OCI-LY7 (cell line): ENCODE measurements around the gene TNFRSF12A. TPM values are rescaled to one million over a fixed set of nuclear protein-coding genes. Genes with fewer than 3 reads are reported as not detected.
"Not testable (repeated sequence)": the region's sequence is repeated elsewhere in the genome, so short reads cannot be mapped to it uniquely, and the experiment has no call there.

Experiments used
- BruUV-seq: library from RNA; stranded (reverse); fragments of 400-500 nt; replicated peaks from 2 replicates; lab custom pipeline; 2021; lab: Mats Ljungman, UMichigan
- CTCF ChIA-PET: fragments of 300-600 bp; sonication (Branson Sonifier 250); formaldehyde crosslinking; loops from one replicate; lab custom pipeline; 2022; ENCODE audit warnings: antibody characterized with exemption; ENCODE audit not compliant: unreplicated experiment; lab: Charles Lee
- POLR2A ChIA-PET: fragments of 300-600 bp; sonication (Branson Sonifier 250); formaldehyde crosslinking; loops from one replicate; lab custom pipeline; 2022; ENCODE audit warnings: antibody characterized with exemption; lab: Charles Lee
- DNase-seq: peaks from one replicate; pipeline ENCODE4 v3.0.0-alpha.2; 2015; ENCODE audit warnings: low spot score
- H2AFZ ChIP-seq: fragments of 200-600 bp; sonication (generic), shearing (Covaris generic); 2 replicates; pipeline ENCODE4 v1.6.1; 2014; ENCODE audit warnings: mild to moderate bottlenecking, antibody characterized with exemption, low read length, moderate library complexity
- H3K27ac ChIP-seq: fragments of 200-600 bp; sonication (generic); 2 replicates; pipeline ENCODE4 v1.5.1; 2014; ENCODE audit warnings: mixed run types, low read depth, mild to moderate bottlenecking, moderate library complexity, low read length, inconsistent platforms; ENCODE audit not compliant: poor library complexity, severe bottlenecking
- H3K36me3 ChIP-seq: fragments of 200-600 bp; sonication (generic); 2 replicates; pipeline ENCODE4 v1.6.1; 2014; ENCODE audit warnings: mild to moderate bottlenecking, antibody characterized with exemption, low read length, moderate library complexity, mixed read lengths; ENCODE audit not compliant: insufficient read depth
- H3K4me1 ChIP-seq: fragments of 200-600 bp; sonication (generic); 2 replicates; pipeline ENCODE4 v1.5.1; 2014; ENCODE audit warnings: mild to moderate bottlenecking, low read length; ENCODE audit not compliant: insufficient read depth, poor library complexity, severe bottlenecking
- H3K4me2 ChIP-seq: fragments of 200-600 bp; sonication (generic); 2 replicates; pipeline ENCODE4 v1.6.1; 2014; ENCODE audit warnings: mild to moderate bottlenecking, low read length
- H3K4me3 ChIP-seq: fragments of 200-600 bp; sonication (generic); 2 replicates; pipeline ENCODE4 v1.5.1; 2014; ENCODE audit warnings: mild to moderate bottlenecking, low read depth, low read length; ENCODE audit not compliant: poor library complexity, severe bottlenecking
- H3K79me2 ChIP-seq: fragments of 200-600 bp; sonication (generic); 2 replicates; pipeline ENCODE4 v1.6.1; 2016; ENCODE audit warnings: low read depth, mild to moderate bottlenecking, low read length, moderate library complexity, mixed read lengths; ENCODE audit not compliant: insufficient read depth
- H3K9me2 ChIP-seq: fragments of 200-600 bp; sonication (generic); 2 replicates; pipeline ENCODE4 v1.6.1; 2016; ENCODE audit warnings: mild to moderate bottlenecking, low read length, mixed read lengths; ENCODE audit not compliant: insufficient read depth
- H3K9me3 ChIP-seq: fragments of 200-600 bp; sonication (generic); 2 replicates; pipeline ENCODE4 v1.6.1; 2014; ENCODE audit warnings: mild to moderate bottlenecking, mixed run types, low read length, mixed read lengths
- H4K20me1 ChIP-seq: fragments of 200-600 bp; sonication (generic); 2 replicates; pipeline ENCODE4 v1.6.1; 2014; ENCODE audit warnings: mild to moderate bottlenecking, antibody characterized with exemption, low read length, moderate library complexity, mixed read lengths; ENCODE audit not compliant: insufficient read depth
- EZH2phosphoT487 ChIP-seq: fragments of 200-600 bp; sonication (generic); IDR thresholded peaks from 2 replicates; pipeline ENCODE4 v1.6.1; 2018; ENCODE audit warnings: low read depth, borderline replicate concordance, mild to moderate bottlenecking, mixed run types, antibody characterized with exemption, low read length, moderate library complexity, mixed read lengths
- intact Hi-C: fragments of 100-400 bp; cut with micrococcal nuclease; formaldehyde crosslinking; loops from one replicate; pipeline ENCODE4 v1.10.0; 2022; ENCODE audit not compliant: unreplicated experiment
- total RNA-seq, 2 experiments: library from RNA; depleted of rRNA in 1 of 2; stranded (reverse); fragments of >200 nt in 1 of 2; shearing (Covaris generic) in 1 of 2; gene quantifications; 2 replicates each; pipeline ENCODE4 v1.2.3, GENCODE V29; 2014 to 2022
- TF ChIP-seq, protein P1 (sequence below): fragments of 200-600 bp; sonication (generic); conservative IDR thresholded peaks from 2 replicates; pipeline ENCODE4 v1.5.1; 2014; ENCODE audit warnings: mild to moderate bottlenecking, antibody characterized with exemption, low read length, moderate library complexity, mixed read lengths

TNFRSF12A gene
- total RNA-seq, 2 experiments from 2014 or later, result 1.9 to 4.9 TPM

DNA sequence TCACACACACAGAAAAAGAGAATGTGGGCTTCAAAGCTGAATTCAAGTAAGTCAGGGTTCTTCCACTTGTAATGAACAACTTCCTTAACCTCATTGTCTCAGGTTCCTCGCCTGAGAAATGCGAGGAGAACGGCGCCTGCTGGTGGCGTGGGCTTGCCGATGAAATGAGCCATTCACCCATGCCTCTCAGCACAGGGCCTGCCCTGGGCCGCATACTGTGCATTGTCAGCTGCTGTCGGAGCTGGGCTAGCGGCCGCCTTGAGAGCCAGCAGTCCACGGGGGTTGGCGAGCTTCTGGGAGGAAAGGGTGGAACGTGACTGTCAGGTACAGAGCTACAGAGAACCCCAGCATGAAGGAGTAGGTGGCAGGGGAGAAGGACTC is 33.2 kb downstream of the TNFRSF12A start:
- intact Hi-C loops, H4K20me1 ChIP-seq, H3K4me2 ChIP-seq, H3K36me3 ChIP-seq, DNase-seq, BruUV-seq, H3K9me3 ChIP-seq, POLR2A ChIA-PET, H3K9me2 ChIP-seq, H3K79me2 ChIP-seq, H2AFZ ChIP-seq, H3K4me3 ChIP-seq, CTCF ChIA-PET, H3K27ac ChIP-seq: not testable (repeated sequence)
- TF ChIP-seq, protein P1, sequence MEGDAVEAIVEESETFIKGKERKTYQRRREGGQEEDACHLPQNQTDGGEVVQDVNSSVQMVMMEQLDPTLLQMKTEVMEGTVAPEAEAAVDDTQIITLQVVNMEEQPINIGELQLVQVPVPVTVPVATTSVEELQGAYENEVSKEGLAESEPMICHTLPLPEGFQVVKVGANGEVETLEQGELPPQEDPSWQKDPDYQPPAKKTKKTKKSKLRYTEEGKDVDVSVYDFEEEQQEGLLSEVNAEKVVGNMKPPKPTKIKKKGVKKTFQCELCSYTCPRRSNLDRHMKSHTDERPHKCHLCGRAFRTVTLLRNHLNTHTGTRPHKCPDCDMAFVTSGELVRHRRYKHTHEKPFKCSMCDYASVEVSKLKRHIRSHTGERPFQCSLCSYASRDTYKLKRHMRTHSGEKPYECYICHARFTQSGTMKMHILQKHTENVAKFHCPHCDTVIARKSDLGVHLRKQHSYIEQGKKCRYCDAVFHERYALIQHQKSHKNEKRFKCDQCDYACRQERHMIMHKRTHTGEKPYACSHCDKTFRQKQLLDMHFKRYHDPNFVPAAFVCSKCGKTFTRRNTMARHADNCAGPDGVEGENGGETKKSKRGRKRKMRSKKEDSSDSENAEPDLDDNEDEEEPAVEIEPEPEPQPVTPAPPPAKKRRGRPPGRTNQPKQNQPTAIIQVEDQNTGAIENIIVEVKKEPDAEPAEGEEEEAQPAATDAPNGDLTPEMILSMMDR, result 0 out of 2 replicates have a peak, but pooled peaks have one; percentile 23
- peaks cover 39% of the 10 kb centered on the region for H3K4me1 ChIP-seq

DNA sequence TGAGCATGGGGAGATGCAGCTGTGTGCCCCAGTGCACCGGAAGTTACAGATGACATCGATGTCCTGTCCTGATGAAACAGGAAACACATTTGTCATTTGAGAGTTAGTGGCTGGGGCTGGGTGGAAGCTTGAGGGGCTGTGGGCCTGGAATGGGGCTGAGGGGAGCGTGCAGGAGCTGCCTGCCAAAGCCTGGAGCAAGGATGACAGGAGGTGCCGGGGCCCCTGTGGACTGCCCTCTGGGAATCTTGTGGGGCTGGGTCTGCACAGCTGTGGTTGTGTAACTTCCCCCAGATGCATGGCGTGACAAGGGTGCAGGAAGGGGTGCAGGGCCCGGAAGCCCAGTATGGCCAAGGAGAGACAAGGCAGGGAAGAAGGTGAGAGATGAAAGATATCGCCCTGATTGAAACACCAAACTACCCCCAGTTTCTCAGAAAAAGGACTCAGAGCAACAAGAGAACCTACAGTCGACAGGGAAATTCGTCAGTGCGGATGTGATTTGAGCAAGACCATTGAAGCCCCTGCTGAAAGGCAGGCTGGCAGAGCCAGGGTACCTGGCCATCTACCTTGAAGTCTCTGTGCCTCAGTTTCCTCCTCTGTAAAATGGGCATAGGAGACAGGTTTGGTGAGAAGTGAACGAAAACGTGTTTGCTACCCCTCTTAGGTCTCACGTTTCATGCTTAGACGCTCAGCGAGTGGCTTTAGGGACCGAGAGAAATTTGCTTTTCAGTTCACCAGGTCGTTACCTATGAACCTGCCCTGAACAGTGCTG is 35.0 kb downstream of the TNFRSF12A start:
- no peaks in the 10 kb centered on the region for H3K36me3 ChIP-seq
- H2AFZ ChIP-seq, result 0 out of 2 replicates have a peak overlapping the region, but pooled peaks have one; percentile 10
- CTCF ChIA-PET, result no interaction called here
- peak overlapping the region; percentile 64 for H3K4me2 ChIP-seq
- peaks cover 45% of the 10 kb centered on the region for H3K4me1 ChIP-seq
- no peaks in the 10 kb centered on the region for H4K20me1 ChIP-seq
- H3K27ac ChIP-seq, result peak overlapping the region; percentile 50
- intact Hi-C loops, result no loop called here
- TF ChIP-seq, protein P1, result no peak
- no peak for TF ChIP-seq EZH2phosphoT487
- no peaks in the 10 kb centered on the region for H3K9me3 ChIP-seq
- no TSS peak for BruUV-seq
- peak; percentile 72 for DNase-seq
- POLR2A ChIA-PET, result interaction anchor here (1.0 kb wide), 1 partner anchor 26 kb away, joined by 4 read pairs; no protein-coding TSS in a partner anchor
- peak overlapping the region; percentile 15 for H3K4me3 ChIP-seq
- no peaks in the 10 kb centered on the region for H3K79me2 ChIP-seq
- no peaks in the 10 kb centered on the region for H3K9me2 ChIP-seq

DNA sequence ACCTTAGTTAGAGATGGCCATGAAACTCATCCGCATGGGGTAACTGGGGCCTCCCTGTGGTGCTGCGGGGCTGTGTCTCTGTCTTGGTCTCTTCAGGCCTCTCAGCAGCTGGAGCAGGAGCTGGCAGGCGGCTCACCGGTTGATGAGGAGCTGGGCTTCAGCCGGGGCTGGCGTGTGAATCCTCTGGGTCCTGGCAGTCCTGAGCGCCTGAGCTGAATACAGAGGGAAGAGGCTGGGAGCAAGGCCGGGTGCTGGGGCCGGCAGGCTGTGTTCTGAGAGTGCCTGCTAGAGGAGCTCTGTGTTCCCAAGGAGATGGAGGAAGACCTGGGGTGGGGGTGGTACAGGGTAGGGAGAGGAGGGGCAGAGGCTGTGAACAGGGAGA is 35.6 kb downstream of the TNFRSF12A start:
- H3K79me2 ChIP-seq, intact Hi-C loops, H3K36me3 ChIP-seq, H2AFZ ChIP-seq, CTCF ChIA-PET, BruUV-seq, H3K4me3 ChIP-seq, H4K20me1 ChIP-seq, H3K9me3 ChIP-seq, POLR2A ChIA-PET, DNase-seq, H3K9me2 ChIP-seq: not testable (repeated sequence)
- Histone ChIP-seq H3K4me1 (peaks cover 39% of the 10 kb centered on the region), H3K27ac (peak overlapping the region; percentile 50), H3K4me2 (peak overlapping the region; percentile 64)
